Measurements from ENCODE around the gene RABL6. TPM values are rescaled to one million over a fixed set of nuclear protein-coding genes. Genes with fewer than 3 reads are reported as not detected.
"Not testable (repeated sequence)": the region's sequence is repeated elsewhere in the genome, so short reads cannot be mapped to it uniquely, and the experiment has no call there.

RABL6 gene
- polyA plus RNA-seq, 3 donors from 2014 or later, result 5.4 to 24.6 (median 11.0) TPM

DNA sequence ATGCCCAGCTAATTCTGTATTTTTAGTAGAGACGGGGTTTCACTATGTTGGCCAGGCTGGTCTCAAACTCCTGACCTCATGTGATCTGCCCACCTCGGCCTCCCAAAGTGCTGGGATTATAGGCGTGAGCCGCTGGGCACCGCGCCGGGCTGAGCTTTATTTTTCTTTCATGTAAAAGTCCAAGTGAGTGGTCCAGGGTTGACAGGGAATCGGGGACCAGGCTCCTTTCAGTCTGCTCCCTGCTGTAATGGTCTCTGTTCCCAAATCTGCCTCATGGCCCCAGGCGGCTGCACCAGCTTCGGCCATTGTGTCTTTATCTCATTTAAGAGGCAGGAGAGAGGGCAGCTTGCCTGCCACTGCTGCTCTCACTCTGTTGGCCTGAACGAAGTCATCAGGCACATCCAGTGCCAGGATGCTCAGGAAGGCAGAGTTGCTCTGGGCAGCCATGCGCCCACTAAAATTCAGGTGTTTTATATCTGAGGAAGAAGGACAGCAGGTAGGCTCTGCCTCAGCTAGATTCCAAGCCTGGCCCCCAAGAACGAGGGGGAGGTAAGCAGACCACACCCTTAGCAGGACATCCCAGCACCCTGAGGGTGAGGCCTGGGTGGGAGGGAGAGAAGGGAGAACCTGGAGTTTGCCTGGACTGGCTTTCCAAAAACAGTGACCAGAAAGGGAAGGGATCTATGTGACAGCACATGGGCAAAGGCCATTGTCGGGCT is 13.3 kb upstream of the RABL6 start:
- Mint-ChIP-seq H3K36me3 (no peaks in the 10 kb centered on the region), H3K9me3 (no peaks in the 10 kb centered on the region), H3K4me1 (peaks cover 15 to 17% of the 10 kb centered on the region in 2 donors), H3K27me3 (ENCODE audit: low read depth in 3 of 3) (peaks cover 2 to 3% (median 2%) of the 10 kb centered on the region in 3 donors), H3K4me3 (no peak overlapping the region), H3K27ac (peak overlapping the region in 1 of 6 donors; percentile 5)
- no peak for DNase-seq

DNA sequence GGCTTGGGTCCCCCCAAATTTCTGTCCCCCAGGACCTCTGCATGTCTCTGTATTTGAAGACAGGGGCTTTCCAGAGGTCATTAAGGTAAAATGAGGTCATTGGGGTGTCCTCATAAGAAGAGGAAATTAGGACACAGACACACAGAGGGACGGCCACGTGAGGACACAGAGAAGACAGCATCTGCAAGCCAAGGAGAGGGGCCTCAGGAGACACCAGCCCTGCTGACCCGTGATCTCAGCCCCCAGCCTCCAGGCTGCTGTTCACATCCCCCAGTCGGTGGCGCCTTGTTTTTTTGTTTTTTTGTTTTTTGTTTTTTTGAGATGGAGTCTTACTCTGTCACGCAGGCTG is 12.8 kb upstream of the RABL6 start:
- H3K36me3 Mint-ChIP-seq, result no peaks in the 10 kb centered on the region
- H3K4me3 Mint-ChIP-seq, result no peak overlapping the region
- DNase-seq, result no peak
- H3K27me3 Mint-ChIP-seq (ENCODE audit: low read depth in 3 of 3), result peaks cover 2 to 3% (median 3%) of the 10 kb centered on the region in 3 donors
- H3K9me3 Mint-ChIP-seq, result no peaks in the 10 kb centered on the region
- H3K27ac Mint-ChIP-seq, result no peak overlapping the region
- H3K4me1 Mint-ChIP-seq, result peaks cover 13 to 15% of the 10 kb centered on the region in 2 donors

DNA sequence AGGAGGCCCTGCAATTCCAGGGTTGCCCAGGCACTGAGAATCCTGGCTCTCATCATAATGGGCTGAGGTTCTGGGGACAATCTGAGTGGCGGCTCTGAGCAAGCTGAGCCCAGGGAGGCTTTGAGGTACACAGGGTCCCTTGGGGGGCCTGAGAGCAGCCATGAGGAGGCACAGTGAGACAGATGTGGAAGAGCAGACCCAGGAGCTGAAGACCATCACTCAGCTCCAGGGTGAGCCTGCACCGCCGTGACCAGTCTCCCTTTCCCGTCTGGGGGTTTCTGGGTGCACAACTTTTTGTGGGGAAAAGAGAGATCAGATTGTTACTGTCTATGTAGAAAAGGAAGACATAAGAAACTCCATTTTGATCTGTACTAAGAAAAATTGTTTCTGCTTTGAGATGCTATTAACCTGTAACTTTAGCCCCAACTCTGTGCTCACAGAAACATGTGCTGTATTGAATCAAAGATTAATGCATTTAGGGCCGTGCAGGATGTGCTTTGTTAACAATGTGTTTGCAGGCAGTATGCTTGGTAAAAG is 11.4 kb upstream of the RABL6 start, which contains the start of gene CCDC183:
Gene CCDC183 (plus strand): TSS at position 101 of the 537 bp plus-strand sequence. CDS start 60 bp downstream, at position 161.
- Mint-ChIP-seq H3K36me3 (no peaks in the 10 kb centered on the region), H3K4me3 (peak within 1 kb of the TSS in 1 of 5 donors; percentile 13), H3K27ac (no peak within 1 kb of the TSS), H3K9me3 (no peaks in the 10 kb centered on the region), H3K4me1 (peaks cover 20 to 21% of the 10 kb centered on the region in 2 donors), H3K27me3 (ENCODE audit: low read depth in 3 of 3) (peaks cover 3 to 14% (median 5%) of the 10 kb centered on the region in 3 donors)
- no peak for DNase-seq

DNA sequence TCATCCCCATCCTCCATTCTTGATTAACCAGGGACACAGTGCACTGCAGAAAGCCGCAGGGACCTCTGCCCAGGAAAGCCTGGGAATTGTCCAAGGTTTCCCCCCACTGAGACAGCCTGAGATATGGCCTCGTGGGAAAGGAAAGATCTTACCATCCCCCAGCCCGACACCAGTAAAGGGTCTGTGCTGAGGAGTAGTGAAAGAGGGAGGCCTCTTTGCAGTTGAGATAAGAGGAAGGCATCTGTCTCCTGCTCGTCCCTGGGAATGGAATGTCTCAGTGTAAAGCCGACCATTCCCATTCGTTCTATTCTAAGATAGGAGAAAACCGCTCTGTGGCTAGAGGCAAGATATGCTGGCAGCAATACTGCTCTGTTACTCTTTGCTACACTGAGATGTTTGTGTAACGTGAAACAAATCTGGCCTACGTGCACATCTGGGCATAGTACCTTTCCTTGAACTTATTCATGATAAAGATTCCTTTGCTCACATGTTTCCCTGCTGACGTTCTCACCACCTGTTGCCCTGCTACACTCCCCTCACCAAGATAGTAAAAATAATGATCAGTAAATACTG is 10.9 kb upstream of the RABL6 start:
- Mint-ChIP-seq H3K27me3 (ENCODE audit: low read depth in 3 of 3) (peaks cover 4 to 15% (median 6%) of the 10 kb centered on the region in 3 donors), H3K4me3 (peak overlapping the region in 1 of 5 donors; percentile 13), H3K4me1 (peaks cover 20 to 22% of the 10 kb centered on the region in 2 donors)
- H3K27ac Mint-ChIP-seq, H3K36me3 Mint-ChIP-seq, DNase-seq, H3K9me3 Mint-ChIP-seq: not testable (repeated sequence)

DNA sequence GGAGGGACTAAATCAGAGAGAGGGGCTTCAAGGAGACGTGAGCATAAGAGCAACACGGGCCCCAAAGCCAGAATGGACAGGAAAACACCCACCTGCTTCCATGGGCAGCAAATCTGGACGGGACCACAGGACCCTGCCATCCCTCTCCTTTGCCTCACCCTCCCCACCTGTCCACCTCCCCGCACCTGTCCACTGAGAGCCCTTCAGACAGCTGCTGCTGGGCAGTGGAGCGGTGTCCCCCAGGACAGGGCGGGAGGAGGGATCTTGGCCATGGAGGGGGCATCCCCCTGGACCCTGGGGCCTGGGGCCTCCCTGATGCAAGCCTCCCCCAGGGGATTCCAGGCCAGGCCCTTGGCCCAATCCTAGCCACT is 9.1 kb upstream of the RABL6 start:
- Mint-ChIP-seq H3K27me3 (ENCODE audit: low read depth in 3 of 3) (peaks cover 7 to 16% (median 8%) of the 10 kb centered on the region in 3 donors), H3K4me1 (peaks cover 11 to 14% of the 10 kb centered on the region in 2 donors), H3K27ac (no peak overlapping the region), H3K36me3 (no peaks in the 10 kb centered on the region), H3K4me3 (peak overlapping the region in 1 of 5 donors; percentile 35), H3K9me3 (no peaks in the 10 kb centered on the region)
- no peak for DNase-seq

DNA sequence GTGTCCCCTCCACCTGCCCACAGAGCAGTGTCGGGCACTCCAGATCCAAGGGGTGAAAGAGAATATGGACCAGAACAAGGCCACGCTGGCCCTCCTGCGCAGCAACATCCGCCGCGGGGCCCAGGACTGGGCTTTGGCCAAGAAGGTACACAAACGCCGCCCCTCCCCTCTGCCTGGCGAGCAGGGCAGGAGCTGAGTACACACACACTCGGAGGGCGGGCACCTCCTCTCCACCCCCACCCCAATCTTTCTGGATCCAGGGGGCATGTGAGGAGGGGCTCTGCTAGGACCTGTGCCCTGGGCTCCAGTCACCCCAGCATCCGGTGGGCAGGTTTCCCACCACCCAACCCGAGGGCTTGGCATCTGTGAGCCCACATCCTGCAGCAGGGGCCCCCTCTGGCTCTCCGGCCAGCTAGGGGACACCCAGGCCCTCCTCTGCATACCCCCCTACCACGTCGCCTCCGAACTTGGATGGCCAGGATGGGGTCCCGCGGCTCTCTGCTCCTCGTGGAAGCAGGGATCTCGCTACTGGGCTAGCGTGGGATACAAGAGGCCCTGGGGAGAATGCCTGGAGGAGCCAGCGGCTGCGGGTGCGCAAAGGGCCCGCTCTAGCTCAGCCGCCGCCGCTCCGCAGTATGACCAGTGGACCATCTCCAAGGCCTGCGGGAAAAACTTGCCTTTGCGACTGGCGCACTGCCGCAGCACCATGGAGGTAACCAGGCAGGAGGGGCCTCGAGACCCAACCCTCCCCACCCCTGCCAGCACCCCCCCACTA is 8.5 kb upstream of the RABL6 start:
- no peaks in the 10 kb centered on the region for H3K9me3 Mint-ChIP-seq

DNA sequence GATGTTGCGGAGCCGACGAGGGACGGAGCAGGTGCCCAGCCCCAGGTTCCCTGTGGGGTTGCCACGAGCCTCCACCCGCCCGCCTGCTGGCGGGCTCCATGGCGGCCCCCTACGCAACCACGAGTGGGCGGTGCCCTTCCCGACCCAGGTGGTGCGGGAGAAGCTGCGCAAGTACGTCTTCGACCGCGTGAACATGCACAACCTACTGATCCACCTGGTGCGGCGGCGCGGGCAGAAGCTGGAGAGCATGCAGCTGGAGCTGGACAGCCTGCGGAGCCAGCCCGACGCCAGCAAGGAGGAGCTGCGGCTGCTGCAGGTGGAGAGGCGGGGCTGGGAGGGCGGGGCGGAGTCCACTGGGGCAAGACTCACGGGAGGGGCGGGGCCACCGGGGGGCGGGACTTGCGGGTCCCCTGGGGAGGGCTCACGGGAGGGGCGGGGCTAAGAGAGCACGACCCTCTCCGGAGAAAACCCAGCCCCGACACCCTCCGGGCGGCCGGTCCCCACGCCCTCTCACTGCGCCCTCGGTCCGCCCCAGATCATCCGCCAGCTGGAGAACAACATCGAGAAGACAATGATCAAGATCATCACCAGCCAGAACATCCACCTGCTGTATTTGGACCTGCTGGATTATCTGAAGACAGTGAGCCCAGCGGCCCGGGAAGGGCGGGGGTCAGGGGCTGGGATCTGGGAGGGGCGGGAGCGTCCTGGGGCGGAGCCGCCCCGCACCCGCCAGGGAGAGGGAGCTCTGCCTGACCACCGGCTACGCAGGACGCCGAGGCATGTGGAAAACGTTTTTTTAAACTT is 7.7 kb upstream of the RABL6 start:
- H3K4me1 Mint-ChIP-seq, result peaks cover 11 to 14% of the 10 kb centered on the region in 2 donors
- no peaks in the 10 kb centered on the region for H3K36me3 Mint-ChIP-seq
- peak overlapping the region; percentile 73 to 88 (median 84) for H3K4me3 Mint-ChIP-seq
- no peaks in the 10 kb centered on the region for H3K9me3 Mint-ChIP-seq
- DNase-seq, result peak; percentile 66 to 74 (median 73)
- peaks cover 6 to 16% (median 10%) of the 10 kb centered on the region in 3 donors for H3K27me3 Mint-ChIP-seq (ENCODE audit: low read depth in 3 of 3)
- H3K27ac Mint-ChIP-seq, result peak overlapping the region in 3 of 6 donors; percentile 24 to 81 (median 48)

More for the DNA sequence above, 8.5 kb upstream of the RABL6 start:
- H3K27me3 Mint-ChIP-seq (ENCODE audit: low read depth in 3 of 3), result peaks cover 6 to 16% (median 10%) of the 10 kb centered on the region in 3 donors
- no peak for DNase-seq
- peak overlapping the region in 2 of 5 donors; percentile 10 to 12 for H3K4me3 Mint-ChIP-seq
- no peak overlapping the region for H3K27ac Mint-ChIP-seq
- no peaks in the 10 kb centered on the region for H3K36me3 Mint-ChIP-seq
- peaks cover 11 to 14% of the 10 kb centered on the region in 2 donors for H3K4me1 Mint-ChIP-seq

DNA sequence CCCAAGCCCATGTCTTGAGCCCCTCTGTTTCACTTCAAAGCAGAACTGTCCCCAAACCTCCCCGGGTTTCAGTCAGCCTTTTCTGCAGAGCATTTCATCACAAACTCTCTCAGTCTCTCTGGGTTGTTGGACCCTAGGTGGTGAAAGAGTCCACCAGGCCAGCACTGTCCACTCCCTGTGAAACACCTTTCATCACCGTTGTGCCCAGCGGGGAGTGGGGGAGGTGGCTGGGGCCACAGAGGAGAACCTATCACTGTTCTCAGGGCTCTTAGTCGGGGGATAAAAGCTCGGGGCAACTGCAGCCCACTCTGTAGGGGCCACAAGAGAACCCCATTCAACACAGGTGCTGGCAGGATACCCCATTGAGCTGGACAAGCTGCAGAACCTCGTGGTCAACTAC is 5.4 kb upstream of the RABL6 start:
- Mint-ChIP-seq H3K4me3 (peak overlapping the region in 1 of 5 donors; percentile 14), H3K27ac (no peak overlapping the region), H3K4me1 (peaks cover 20 to 24% of the 10 kb centered on the region in 2 donors), H3K27me3 (ENCODE audit: low read depth in 3 of 3) (peaks cover 10 to 13% (median 12%) of the 10 kb centered on the region in 3 donors), H3K36me3 (no peaks in the 10 kb centered on the region), H3K9me3 (no peaks in the 10 kb centered on the region)
- DNase-seq, result no peak

DNA sequence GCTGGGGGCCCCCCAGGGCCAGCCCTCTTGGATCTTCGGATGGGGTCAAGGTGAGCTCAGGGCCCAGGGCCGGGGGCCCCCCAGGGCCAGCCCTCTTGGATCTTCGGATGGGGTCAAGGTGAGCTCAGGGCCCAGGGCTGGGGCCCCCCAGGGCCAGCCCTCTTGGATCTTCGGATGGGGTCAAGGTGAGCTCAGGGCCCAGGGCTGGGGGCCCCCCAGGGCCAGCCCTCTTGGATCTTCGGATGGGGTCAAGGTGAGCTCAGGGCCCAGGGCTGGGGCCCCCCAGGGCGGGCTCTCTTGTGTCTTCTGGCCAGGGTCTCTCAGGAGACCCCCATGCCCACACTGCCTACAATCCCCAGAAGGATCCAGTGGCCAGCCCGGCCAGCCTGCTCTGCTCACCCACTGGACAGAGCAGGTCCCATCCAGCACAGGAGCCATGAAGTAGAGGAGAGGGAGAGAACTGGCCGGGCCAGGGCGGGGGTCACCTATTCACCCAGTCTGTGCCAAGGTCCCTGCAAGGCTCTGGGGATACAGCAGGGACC is 4.7 kb upstream of the RABL6 start:
- not testable (repeated sequence) for H3K4me3 Mint-ChIP-seq, DNase-seq, H3K36me3 Mint-ChIP-seq, H3K27ac Mint-ChIP-seq, H3K9me3 Mint-ChIP-seq
- Mint-ChIP-seq H3K4me1 (peaks cover 20 to 26% of the 10 kb centered on the region in 2 donors), H3K27me3 (ENCODE audit: low read depth in 3 of 3) (peaks cover 13 to 16% (median 16%) of the 10 kb centered on the region in 3 donors)

DNA sequence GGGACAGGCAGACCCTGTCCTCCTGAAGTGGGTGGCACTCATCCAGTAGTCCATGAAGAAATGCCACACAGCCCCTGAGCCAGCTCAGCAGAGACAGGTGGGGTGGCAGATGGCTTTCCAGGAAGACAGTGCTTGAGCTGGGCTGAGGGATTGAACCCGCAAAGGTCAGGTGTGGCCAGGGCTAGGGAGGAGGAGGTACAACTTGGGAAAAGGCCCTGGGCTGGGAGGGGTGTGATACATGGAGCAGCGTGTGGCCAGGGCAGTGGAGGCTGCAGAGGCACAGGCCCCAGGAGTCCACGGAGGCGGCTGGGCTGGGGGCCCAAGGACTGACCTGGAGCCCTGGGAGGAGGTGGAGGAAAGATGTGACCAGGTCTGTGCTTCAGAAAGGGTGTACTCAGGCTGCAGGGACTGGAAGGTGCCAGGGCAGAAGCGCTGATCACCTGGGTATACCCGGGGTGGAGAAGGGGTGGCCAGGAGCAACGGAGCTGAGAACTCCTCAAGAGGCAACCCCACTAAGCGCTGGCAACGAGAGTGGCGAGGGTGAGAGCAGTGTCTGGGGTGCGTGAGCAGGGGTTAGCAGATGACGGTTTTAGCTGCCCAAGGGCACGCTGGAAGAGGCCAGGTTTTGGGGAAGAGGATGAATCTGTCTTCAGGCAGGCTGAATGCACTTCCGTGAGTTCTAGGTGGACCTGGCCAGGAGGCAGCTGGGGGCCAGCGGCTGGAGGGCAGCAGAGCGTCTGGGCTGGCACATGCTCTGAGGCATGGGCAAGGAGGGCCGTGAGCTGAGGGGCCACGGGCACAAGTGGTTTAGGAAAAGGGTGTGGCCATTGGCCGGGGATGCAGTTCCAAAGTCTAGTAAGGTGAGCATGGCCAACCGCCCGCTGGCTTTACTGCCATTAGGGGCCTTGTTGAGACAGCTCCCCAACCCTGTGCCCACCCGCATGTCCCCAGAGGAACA is 3.9 kb upstream of the RABL6 start:
- Mint-ChIP-seq H3K4me3 (peak overlapping the region in 1 of 5 donors; percentile 6), H3K27ac (no peak overlapping the region), H3K36me3 (no peaks in the 10 kb centered on the region), H3K27me3 (ENCODE audit: low read depth in 3 of 3) (peaks cover 13 to 19% (median 18%) of the 10 kb centered on the region in 3 donors), H3K4me1 (peaks cover 22 to 29% of the 10 kb centered on the region in 2 donors), H3K9me3 (no peaks in the 10 kb centered on the region)
- DNase-seq, result no peak

DNA sequence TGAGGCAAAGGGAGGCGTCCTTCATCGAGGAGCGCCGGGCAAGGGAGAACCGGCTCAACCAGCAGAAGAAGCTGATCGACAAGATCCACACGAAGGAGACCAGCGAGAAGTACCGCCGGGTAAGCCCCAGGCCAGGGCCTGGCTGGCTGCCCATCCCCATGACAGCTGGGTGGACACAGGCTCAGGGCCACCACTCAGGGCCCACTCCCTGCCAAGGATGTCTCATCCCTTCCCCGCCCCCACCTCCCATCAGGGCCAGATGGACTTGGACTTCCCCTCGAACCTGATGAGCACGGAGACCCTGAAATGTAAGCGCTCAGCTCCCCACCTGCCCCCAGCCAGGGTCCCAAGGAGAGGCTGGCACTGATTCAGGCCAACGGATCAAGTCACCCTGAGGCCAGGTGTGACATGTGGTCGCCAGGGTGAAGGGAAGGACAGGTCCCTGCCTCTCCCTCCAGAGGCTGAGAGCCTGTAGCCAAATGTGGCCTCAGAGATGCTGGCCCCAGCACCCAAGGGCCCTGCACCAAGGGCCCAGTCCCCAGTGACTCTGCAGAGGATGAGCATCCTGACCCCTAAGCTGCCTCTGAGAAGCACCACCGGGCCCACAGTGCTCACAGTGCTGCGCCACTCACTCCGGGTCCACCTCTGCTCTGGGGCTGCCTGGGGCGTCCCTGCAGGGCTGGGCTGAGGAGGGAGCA is 3.1 kb upstream of the RABL6 start:
- Mint-ChIP-seq H3K27me3 (ENCODE audit: low read depth in 3 of 3) (peaks cover 15 to 22% (median 19%) of the 10 kb centered on the region in 3 donors), H3K4me1 (peaks cover 29 to 37% of the 10 kb centered on the region in 2 donors), H3K27ac (no peak overlapping the region), H3K4me3 (no peak overlapping the region), H3K9me3 (no peaks in the 10 kb centered on the region), H3K36me3 (no peaks in the 10 kb centered on the region)
- no peak for DNase-seq
